HEK293T (cell line): Measurements from ENCODE around the gene PSMG1.

ENCODE experiments used
- CTBP1 ChIP-seq: fragments of 450-650 bp; IDR thresholded peaks from 2 replicates; pipeline ENCODE4 v1.6.1; 2016; ENCODE audit warnings: borderline replicate concordance
- FOXK2 ChIP-seq: fragments of 450-650 bp; IDR thresholded peaks from 2 replicates; pipeline ENCODE4 v1.6.1; 2016; ENCODE audit warnings: mild to moderate bottlenecking

GRCh38 chr21:39220150-39220549, 36.9 kb upstream of the PSMG1 start:
- TF ChIP-seq CTBP1, result no peak
- TF ChIP-seq FOXK2, result no peak
